Measurements from ENCODE around the gene RXRA. TPM values are rescaled to one million over a fixed set of nuclear protein-coding genes. Genes with fewer than 3 reads are reported as not detected.
"Not testable (repeated sequence)": the region's sequence is repeated elsewhere in the genome, so short reads cannot be mapped to it uniquely, and the experiment has no call there.

Gene RXRA
- total RNA-seq, 1 donor from 2014 or later: 129 TPM

DNA sequence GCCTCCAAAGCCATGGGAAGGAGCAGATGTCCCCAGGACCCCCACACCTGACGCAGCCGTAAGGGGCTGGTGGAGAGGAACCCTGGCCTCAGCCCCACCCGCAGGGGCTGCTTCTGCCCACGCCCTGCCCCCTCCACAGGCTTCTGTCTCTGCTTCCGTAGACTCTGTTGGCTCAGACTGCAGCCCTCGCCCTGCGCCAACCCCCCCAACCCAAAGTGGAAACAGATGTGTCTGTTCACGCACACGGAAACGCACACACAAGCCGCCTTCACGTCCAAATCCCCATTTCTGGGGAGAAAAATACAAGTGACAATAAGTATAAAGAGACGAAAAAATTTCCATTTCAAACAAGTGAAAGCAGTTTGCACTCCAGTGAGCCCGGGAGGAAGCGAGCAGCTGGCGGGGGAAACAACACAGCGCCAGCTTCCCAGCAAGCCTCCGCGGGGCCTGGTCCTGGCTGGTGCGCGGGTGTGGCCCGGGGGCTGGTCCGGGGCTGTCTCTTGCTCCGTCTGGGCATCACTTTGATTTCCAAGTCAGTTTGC is 32.6 kb upstream of the RXRA start:
- no peak for DNase-seq (ENCODE audit: low spot score)

DNA sequence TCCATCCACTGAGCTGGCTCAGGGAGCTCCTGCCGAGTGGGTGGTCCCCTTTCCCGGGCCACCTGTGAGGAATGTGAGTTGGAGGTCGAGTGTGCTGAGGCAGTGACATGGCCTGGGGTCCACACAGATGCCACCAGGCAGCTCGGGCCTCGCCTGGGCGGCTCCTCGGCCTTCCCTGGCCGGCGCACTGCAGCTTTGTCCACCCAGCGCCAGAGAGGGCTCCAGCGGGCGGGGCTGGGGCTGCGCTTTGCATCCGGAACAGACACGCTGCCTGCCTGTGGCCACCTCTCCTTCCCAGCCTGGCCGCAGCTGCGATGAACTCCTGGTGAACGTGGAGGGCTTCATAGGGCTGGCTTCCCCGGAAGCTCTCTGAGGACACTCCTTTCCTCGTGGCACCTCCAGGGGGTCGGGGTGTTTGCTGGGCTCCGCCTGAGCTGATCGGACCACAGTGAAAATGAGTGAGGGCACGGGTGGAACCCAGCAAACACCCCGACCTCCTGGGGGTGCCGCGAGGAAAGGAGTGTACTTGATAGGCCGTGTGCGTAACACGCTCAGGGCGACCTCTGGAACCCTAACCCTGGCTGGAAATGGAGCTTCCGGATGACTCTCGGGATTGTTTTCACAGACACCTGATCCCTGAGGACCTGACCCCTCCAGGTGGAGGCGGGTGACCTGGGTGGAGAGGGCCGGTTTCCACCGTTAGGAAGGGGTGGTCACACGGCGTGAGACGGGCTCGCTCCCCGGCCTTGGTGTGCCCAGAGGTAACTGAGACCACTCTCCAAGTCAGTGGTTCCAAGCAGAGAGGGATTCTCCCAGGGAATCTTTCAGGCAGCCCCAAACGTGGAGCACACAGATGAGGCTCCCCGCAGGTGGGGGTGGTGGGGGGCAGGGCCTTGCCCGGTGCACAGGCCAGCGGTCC is 31.8 kb upstream of the RXRA start:
- no peak for DNase-seq (ENCODE audit: low spot score)

DNA sequence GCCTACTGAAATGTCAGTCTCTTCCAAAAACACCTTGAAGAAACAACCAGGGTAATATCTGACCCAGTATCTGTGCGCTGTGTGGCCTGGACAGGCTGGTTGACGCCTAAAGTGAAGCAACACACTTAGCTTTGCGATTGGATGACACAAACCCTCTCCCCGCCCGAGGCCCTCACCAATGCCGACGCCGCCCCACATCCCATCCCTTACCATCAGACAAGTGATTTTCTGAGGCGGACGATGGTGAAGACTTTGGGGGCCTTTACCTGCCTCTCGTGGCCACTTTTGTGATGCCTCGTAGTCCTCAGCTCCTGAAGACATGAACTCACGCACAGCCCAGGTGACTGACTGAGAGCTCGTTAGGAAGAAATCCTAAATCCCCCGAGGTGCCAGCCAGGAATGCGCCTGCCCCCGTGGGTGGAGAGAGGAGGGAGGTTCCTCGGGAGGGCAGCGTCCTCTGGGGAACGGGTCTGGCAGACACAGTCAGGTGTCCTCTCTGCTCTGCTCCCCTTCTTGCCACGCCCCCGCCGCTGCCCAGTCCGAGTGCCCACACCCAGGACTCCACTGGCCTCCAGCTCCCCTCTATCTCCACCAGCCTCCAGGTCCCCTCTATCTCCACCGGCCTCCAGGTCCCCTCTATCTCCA is 31.0 kb upstream of the RXRA start:
- DNase-seq (ENCODE audit: low spot score): no peak

DNA sequence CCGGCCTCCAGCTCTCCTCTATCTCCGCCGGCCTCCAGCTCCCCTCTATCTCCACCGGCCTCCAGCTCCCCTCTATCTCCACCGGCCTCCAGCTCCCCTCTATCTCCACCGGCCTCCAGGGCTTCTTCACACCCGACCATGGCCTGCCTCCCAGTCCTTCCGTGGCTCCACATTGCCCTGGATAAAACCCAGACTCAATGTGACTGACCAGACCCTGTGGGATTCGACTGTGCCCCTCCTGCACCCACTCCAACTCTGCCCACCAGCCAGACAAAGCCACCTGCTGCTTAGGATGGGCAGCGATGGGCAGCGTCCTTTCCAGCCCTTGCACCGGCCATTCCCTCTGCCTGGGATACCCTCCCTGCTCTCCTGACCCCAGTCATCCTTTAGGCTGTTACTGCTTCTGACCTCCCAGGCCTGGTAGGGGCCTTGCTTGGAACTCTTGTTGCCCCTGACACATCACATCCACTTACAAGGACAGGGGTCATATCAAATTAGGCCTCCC is 30.5 kb upstream of the RXRA start:
- DNase-seq (ENCODE audit: low spot score): no peak

DNA sequence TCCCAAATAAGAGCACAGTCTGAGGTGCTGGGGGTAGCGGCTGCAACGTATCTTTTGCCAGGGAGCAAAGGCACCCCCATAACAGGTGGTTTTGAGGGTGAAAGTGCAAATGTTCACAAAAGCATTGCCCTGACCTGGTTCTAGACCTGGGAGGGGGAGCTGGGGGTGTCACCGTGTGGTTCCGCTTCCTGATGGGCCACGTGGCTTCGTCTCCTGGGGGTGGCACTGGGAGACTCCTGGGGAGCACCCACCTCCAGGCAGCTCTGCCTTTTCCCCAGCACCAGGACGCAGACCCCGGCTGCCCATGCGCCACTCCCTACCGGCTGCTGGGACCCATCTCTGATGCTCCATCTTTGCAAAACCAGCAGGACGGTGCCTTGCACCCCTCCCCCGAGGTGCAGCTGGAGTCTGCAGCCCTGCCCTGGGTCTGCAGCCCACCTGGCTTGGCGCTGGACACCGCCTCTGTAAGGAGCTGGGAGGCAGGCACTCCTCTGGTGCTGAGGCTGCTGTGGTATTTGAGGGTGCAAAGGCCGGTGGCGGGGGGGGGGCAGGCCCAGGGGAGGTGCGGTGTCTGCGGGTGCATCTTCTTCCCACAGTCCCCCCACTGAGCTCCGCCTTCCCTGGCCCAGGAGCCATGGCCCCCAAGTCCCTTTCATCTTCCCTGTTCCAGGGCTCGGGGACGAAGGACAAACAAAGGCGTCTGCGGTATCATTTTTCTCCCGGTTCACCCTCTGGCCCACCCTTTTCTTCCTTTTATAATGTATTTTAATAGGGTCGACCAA is 29.8 kb upstream of the RXRA start:
- no peak for DNase-seq (ENCODE audit: low spot score)

DNA sequence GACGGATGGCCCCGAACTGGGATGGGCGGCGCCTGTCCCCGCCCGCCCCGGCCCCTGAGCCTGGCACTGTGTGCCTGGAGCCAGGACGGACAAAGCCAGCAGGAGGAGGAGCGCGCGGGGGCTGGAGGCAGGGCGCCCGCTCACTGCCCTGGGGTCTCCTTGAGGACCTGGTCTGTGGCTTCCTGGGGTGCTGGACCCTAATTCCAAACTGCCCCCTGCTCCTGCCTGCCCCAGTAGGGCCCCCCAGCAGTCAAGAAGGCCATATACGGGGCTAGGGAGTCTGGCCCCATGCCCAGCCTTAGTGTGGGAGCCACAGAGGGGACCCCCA is 29.2 kb upstream of the RXRA start:
- no peak for DNase-seq (ENCODE audit: low spot score)

DNA sequence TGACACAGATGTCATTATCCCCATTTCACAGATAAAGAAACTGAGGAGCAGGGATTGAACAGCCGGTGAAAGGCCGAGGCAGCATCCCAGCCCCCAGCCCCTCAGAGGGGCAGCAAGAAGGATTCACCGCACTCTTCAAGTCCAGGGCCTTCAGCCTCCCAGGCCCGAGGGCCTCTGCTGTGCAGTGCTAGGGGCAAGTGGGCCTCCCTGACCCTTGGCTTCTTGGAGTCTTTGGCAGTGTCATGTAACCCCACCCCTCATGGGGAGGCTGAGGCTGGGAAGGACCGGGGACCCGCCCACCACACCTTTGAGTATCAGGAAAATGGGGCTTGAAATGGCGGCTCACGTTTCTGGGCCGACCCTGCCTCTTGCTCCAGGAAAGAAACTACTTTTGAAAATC is 28.7 kb upstream of the RXRA start:
- no peak for DNase-seq (ENCODE audit: low spot score)

DNA sequence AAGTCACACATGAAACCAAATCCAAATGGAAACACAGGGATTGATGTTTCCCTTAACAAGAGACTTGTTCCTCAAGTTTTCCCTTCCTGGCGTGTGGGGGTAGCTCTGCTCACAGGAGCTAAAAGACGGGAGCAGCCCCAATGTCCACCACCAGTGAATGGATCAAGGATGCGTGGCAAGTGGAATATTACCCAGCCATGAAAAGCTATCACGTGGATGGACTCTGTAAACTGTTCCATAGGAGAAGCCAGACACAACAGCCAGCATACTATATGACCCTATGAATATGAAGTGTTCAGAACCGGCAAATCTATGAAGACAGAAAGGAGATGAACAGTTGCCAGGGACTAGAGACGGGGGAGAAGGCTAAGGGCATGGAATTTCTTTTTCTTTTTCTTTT is 28.3 kb upstream of the RXRA start:
- no peak for DNase-seq (ENCODE audit: low spot score)

DNA sequence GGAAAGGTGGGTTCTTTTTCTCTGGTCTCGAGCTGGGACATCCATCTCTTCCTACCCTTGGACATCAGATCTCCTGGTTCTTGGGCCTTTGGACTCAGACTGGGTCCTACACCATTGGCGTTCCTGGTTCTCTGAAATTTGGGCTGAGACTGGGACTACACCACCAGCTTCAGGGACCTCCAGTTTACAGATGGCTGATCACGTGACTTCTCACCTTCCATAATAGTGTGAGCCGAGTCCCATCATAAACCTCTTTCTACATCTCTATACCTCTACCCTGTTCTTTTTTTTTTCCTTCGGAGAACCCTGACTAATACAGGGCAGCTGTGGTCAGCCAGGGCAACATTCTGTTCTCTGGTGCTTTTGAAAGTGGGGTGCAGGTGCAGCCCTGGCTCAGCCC is 27.2 kb upstream of the RXRA start:
- no peak for DNase-seq (ENCODE audit: low spot score)

DNA sequence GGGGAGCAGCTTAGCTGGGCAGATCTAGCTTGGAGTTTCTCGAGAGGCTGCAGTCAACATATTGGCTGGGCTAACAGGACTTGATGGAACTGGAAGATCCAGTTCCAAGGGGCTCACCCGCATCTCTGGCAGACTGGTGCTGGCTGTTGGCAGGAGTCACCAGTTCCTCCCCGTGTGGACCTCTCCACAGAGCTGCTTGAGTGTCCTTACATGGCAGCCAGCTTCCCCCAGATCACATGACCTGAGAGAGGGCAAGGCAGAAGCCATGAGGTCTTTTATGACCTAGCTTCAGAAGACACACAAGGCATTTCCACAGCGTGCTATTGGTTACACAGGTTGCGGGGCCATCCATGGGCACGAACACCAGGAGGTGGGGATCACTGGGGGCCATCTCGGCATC is 26.4 kb upstream of the RXRA start:
- DNase-seq (ENCODE audit: low spot score): no peak

DNA sequence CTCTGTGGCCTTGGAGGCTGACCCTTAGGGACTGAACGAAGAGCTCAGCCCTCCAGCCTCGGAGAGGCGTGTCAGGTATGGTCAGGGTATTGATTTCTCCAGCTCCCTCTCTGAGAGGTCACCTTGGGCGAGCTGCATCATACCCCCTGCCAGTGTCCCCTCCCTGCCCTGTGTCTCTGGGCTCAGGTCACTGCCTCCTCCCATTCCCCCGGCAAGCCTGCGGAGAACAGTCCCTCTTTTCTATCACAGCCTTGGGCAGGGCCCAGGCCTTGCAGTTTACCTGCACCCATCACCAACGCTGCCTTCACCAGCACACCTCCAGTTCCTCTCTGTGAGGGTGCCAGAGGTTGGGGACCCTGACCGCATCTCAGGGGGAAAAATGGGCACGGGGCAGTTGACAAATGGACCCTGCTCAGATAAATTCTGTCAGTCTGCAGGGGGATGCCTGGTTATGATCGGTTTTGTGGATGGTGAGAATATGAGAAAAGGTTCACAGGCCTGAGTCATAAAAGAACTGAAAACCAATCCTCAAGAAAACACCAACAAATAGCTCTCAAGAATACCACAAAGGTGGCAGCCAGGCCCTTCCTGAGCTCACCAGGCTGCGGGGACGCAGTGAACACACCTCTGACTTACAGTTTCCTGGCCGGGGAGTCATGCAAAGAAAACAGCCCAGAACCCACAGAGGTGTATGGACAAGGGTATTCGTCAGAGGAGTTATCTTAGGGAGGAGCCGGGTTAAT is 24.7 kb upstream of the RXRA start:
- no peak for DNase-seq (ENCODE audit: low spot score)

DNA sequence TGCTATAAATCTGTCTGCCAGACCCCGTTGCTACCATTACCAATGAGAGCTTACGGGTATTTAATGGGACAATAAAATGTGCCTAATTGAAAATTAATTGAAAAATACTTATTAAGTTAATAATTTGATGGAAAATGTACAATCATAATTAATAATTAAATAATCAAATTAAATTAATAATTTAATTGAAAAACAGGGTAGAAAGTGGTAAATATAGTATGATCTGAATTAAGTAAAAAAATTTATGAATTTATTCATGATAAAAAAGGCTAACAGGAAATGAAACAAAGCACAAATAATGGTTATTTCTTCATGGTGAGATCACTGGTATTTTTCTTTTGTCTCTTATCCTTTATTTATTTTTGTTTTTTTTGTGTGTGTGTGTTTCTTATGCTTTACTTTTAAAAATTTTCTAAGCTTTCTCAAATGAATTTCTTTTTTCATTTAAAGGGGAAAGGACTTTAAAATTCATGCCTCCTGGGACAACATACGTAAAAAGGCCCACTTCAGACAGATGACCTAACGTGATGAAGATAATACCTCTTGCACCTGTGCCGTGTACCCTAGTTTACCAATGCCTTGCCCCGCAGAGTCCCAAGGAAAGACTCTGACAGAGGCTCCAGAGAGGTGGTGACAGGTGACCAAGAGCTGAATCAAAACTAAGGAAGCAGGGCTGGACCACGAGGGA is 24.0 kb upstream of the RXRA start:
- no peak for DNase-seq (ENCODE audit: low spot score)

DNA sequence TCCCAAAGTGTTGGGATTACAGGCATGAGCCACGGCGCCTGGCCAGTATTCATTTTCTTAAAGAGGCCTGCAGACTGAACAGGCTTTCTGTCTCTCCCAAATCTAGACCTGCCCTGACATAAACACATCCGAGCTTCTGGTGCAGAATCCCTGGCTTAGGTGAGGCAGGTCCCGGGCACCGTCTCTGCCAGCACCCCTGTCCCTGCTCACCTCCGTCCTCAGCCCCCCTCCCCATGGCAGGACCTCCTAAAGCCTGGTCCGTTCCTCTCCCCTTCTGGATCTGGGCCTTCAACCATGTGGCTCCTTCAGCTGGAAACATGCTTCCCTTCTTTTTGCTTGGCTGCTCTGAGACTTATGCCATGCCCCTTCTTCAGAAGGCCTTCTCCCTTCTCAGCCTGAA is 22.7 kb upstream of the RXRA start:
- no peak for DNase-seq (ENCODE audit: low spot score)

DNA sequence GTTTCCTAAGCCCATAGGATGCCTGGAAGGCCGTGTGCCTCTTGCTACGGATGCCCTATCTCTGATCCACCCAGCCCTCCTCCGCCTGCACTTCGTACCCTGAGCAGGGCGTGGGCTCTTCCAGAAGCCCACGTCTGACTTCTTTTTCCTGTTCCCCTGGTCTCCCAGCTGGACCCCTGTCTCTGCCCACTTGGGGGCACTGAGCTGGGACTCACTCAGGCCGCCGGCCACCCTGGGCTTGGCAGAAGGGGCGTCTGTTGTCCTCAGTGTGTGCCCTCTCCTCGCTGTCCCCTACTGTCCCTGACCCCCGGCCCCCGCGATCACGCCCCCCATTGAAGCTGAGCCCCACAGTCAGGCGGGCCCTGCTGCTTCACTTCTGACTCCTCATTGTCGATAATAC is 22.0 kb upstream of the RXRA start:
- DNase-seq (ENCODE audit: low spot score): no peak

DNA sequence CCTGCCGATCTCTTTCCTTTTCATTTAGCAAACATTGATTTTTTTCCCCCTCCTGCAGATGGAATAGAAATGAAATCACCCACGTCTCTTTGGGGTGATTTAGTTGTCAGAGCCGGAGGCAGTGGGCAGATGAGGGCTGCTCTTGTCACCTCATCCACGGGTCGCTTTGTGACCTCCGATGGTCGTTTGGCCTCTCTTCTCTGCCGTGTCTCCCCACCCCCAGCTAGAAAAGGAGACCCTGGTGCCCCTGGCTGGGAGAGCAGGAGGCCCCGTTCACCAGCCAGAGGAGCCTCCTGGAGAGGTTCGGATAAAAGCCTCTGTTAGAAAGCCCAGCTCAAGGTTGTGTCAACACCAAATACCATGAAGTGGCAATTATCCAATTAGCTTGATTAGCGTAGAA is 21.6 kb upstream of the RXRA start:
- no peak for DNase-seq (ENCODE audit: low spot score)

DNA sequence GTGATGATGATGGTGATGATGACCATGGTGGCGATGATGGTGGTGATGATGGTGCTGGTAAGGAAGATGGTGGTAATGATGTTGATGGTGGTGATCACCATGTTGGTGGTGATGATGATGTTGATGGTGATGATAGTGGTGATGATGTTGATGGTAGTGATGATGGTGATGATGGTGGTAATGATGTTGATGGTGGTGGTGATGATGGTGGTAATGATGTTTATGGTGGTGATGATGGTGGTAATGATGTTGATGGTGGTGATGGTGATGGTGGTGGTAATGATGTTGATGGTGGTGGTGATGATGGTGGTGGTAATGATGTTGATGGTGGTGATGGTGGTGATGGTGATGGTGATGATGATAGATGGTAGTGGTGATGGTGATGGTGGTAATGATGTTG is 20.7 kb upstream of the RXRA start:
- DNase-seq (ENCODE audit: low spot score): no peak

DNA sequence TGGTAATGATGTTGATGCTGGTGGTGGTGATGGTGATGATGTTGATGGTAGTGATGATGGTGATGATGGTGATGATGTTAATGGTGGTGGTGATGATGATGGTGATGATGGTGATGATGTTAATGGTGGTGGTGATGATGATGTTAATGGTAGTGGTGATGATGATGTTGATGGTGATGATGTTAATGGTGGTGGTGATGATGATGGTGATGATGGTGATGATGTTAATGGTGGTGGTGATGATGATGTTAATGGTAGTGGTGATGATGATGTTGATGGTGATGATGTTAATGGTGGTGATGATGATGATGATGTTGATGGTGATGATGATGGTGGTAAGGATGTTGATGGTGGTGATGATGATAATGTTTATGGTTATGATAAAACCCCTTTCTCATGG is 20.2 kb upstream of the RXRA start:
- DNase-seq (ENCODE audit: low spot score): not testable (repeated sequence)

DNA sequence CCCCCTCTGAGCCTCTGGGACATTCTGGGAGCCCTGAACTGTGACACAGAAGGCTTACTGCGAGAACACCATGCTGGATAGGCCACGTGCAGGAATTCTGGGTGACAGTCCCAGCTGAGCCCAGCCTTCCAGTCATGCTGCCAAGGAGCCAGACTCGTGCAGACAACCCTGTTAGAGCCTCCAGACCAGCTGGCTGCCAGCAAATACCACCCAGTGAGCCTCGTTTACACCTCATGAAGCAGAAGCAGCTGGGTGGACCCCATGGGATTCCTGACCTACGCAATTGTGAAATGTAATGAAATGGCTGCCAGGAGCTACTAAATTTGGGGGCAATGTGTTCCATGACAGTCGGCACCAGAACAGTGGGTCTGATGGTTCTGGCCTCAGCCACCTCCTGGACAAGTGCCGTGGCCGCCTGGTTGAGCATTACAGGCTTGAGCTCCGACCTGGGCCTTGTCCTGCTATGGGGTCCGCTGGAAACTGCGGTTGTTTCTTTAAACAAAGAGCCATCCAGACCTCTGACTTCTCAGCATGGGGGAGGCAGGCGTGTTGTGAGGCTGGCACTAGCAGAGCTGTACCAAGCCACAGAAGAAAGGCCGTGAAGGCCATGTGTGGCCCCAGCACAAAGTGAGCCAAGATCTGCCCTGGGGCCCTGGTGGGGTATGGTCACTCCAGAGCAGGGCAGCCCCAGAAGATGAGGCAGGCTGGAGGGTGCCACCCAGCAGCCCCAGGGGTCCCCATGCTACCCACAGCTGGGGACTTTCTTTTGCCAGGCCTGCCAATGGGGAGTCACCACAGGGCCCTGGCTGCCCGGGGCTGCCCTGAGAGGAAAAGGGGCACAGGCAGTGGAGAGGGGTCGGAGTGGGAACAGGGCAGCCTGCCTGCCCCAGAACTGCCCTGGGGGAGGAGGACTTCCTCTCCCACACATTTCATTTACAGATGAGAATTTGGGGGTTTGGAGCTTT is 19.3 kb upstream of the RXRA start:
- DNase-seq (ENCODE audit: low spot score): no peak
